GM18868 (cell line): ENCODE results near the gene LONP2.
"Not testable (repeated sequence)": the region's sequence is repeated elsewhere in the genome, so short reads cannot be mapped to it uniquely, and the experiment has no call there.

Experiments
- ATAC-seq: cut with Tn5 transposase; IDR thresholded peaks from one replicate; pipeline ENCODE4 v1.9.1; 2021; ENCODE audit warnings: mild to moderate bottlenecking, moderate library complexity; ENCODE audit not compliant: unreplicated experiment

The LONP2 gene

GRCh38 chr16:48384520-48385252 is 140.6 kb downstream of the LONP2 start:
- ATAC-seq = peak; percentile 63

GRCh38 chr16:48385253-48386150 is 141.4 kb downstream of the LONP2 start, which contains the start of gene SIAH1:
Gene SIAH1, minus strand, starts transcription at chr16:48385413. Its CDS starts 22,985 bp downstream, at chr16:48362428.
- peak; percentile 68 for ATAC-seq

DNA sequence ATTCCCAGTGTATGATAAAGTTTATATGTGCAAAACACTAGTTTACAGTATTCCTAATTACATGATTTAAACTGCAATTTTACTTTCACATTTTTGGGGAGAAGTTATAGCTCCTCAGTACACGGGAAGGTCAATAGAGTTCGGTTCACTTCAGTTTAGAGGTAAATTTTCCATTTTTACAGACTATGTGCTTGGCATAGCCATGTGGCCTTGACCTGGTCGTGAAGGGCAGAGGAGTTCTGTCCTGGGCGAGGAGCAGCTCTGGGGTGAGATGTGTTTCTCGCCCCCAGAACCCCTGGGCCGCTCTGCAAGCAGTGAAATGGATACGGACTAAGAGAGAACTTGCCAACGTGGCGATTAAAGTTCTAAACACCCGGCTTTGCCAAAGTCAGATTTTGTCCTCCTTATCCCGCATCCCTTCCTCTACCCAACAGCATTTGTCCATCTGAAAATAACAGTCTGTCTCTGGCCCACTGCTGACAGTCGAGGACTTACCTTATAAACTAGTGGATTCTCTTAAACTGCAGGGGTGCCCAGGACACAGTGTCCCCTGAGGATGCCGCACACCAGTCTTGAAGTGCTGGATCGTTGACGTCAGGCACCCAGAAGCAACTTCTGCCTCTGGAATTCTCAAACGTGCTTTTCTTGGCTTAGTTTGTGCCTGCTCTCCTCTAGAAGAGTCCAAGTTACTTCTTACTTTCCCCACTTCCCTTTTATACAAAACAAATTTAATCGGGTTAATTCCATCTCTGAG is 142.6 kb downstream of the LONP2 start:
- no peak for ATAC-seq

DNA sequence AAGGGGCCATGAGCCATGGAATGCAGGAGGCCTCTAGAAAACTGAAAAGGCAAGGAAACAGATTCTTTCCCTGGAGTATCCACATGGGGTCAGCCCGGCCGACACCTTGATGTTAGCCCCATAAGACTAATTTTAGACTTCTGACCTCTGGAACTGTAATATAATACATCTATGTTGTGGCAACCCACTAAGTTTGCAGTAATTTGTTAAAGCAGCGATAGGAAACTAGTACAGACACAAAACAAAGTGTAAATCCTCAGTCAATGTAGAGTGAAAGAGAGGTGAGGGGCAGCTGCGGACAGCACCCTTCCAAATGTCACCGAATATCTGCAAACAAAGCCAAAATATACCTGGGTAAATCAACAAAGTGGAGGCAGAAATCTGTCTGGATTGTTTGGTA is 148.3 kb downstream of the LONP2 start:
- ATAC-seq = no peak

DNA sequence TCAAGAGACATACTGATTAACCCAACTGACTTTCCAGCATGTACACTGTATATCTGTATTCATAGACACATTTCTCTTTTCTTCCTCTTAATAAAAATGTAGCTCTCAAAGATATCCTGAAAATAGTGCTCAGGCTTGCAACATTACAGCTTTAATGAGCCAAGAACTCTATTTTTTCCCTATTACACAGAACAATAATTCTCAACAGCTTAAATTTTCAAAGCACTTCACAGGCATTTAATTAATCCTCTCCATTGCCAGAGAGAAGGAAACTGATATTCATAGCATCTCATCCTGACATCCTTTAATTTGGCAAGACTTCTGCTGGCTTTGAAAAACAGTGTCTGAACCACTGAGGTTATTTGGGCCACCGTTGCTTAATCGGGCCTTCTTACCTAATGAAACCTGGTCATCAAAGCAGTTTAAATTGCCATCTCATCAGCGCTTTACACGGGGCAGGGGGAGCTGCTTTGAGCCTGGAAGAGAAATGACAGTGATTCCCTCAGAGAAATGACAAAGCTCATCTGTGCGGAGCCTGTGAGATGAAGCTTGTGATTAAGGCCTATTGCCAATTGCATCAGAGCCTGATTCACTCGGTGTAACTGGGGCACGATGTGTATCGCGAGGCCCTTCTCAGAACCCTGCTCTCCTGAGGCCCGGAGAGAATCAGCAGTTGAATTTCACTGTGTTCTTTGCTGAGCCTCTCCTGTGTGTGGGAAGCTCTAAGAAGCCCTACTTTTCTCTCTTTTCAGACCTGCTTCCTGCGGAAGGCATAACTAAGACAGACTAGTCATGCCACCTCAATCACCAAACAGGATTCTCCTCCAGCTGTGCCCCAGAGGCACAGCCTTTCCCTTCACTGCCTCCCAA is 149.6 kb downstream of the LONP2 start:
- ATAC-seq = no peak

- ATAC-seq = no peak
These were observed 150.2 kb downstream of the LONP2 start for GRCh38 chr16:48394355-48394703.

- no peak for ATAC-seq
These were observed 151.3 kb downstream of the LONP2 start for GRCh38 chr16:48395375-48395774.

DNA sequence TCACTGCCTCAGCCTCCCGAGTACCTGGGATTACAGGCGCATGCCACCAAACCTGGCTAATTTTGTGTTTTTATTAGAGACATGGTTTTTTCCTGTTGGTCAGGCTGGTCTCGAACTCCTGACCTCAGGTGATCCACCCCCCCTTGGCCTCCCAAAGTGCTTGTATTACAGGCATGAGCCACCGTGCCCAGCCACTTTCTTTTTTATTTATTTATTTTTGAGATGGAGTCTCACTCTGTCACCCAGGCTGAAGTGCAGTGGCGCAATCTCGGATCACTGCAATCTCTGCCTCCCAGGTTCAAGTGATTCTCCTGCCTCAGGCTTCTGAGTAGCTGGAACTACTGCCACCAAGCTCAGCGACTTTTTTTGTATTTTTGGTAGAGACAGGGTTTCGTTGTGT is 158.4 kb downstream of the LONP2 start:
- not testable (repeated sequence) for ATAC-seq

GRCh38 chr16:48405153-48405552 is 161.1 kb downstream of the LONP2 start:
- ATAC-seq = no peak

- ATAC-seq = no peak
These were observed 161.8 kb downstream of the LONP2 start for GRCh38 chr16:48405907-48406306.
